Body of pancreas (tissue), 4 donors: ENCODE data around the gene LRFN2.

Source experiments
- POLR2A ChIP-seq, 3 donors: fragments of 450-650 bp; IDR thresholded peaks; one replicate each; pipeline ENCODE4 v1.6.1; 2016; ENCODE audit warnings: antibody characterized with exemption in 3 of 3, mild to moderate bottlenecking in 2 of 3
- TF ChIP-seq, protein P1 (sequence below), 7 experiments: fragments of 450-650 bp in 4 of 7; fragments of 200-600 bp in 3 of 7; sonication (generic) in 3 of 7; IDR thresholded peaks; one replicate each; pipeline ENCODE4 v1.5.1; 2016 to 2019; ENCODE audit warnings: antibody characterized with exemption in 7 of 7

DNA sequence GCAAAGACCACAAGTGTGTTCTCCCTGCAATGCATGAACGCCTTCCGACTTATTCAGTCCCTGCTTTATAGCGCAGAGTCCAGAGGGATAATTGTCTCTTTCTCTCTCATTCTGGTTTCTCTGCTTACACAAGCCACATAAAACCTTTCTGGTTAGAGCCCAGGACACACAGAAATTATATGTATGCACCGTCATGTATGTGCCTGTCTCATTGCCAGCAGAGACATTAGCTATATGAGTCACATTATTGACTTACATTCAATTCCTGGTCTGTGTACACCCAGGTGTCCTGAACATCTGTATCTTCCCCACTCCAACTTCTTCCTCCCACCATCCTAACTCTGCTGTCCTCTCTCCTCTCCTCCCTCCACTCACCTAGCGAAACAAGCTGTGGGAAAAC lies 44.0 kb downstream of the LRFN2 start:
- TF ChIP-seq, protein P1, sequence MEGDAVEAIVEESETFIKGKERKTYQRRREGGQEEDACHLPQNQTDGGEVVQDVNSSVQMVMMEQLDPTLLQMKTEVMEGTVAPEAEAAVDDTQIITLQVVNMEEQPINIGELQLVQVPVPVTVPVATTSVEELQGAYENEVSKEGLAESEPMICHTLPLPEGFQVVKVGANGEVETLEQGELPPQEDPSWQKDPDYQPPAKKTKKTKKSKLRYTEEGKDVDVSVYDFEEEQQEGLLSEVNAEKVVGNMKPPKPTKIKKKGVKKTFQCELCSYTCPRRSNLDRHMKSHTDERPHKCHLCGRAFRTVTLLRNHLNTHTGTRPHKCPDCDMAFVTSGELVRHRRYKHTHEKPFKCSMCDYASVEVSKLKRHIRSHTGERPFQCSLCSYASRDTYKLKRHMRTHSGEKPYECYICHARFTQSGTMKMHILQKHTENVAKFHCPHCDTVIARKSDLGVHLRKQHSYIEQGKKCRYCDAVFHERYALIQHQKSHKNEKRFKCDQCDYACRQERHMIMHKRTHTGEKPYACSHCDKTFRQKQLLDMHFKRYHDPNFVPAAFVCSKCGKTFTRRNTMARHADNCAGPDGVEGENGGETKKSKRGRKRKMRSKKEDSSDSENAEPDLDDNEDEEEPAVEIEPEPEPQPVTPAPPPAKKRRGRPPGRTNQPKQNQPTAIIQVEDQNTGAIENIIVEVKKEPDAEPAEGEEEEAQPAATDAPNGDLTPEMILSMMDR (IDR thresholded peaks at IDR 0.05): no peak
- TF ChIP-seq POLR2A (IDR thresholded peaks at IDR 0.05): no peak
